Measurements from ENCODE around the gene SLC35F3. TPM values are rescaled to one million over a fixed set of nuclear protein-coding genes. Genes with fewer than 3 reads are reported as not detected.

SLC35F3 gene
- total RNA-seq, 4 donors from 2014 or later = 0.36 to 1.4 (median 0.54) TPM

- H3K27me3 ChIP-seq = peaks cover 7% of the 10 kb centered on the region
- no peak for DNase-seq (ENCODE audit: low spot score in 2 of 2)
- no peak overlapping the region for H3K27ac ChIP-seq
- no peaks in the 10 kb centered on the region for H3K9me3 ChIP-seq
- TF ChIP-seq POLR2AphosphoS5 (IDR thresholded peaks at IDR 0.05) = no peak
- TF ChIP-seq CTCF (IDR thresholded peaks at IDR 0.05) = no peak
- TF ChIP-seq POLR2A (IDR thresholded peaks at IDR 0.05) = no peak
- no peak for TF ChIP-seq EP300 (IDR thresholded peaks at IDR 0.05)
- H3K4me1 ChIP-seq = no peaks in the 10 kb centered on the region
- 47% methylated on average over 4 of the region's 4 CpGs for WGBS
- H3K36me3 ChIP-seq = no peaks in the 10 kb centered on the region
- no peak overlapping the region for H3K4me3 ChIP-seq
Observed at GRCh38 chr1:234235434-234235881, 331.0 kb downstream of the SLC35F3 start.

- Histone ChIP-seq H3K36me3 (no peaks in the 10 kb centered on the region), H3K27ac (no peak overlapping the region), H3K9me3 (no peaks in the 10 kb centered on the region), H3K4me3 (no peak overlapping the region), H3K4me1 (no peaks in the 10 kb centered on the region), H3K27me3 (no peaks in the 10 kb centered on the region)
- TF ChIP-seq CTCF (IDR thresholded peaks at IDR 0.05) (no peak), POLR2A (IDR thresholded peaks at IDR 0.05) (no peak), POLR2AphosphoS5 (IDR thresholded peaks at IDR 0.05) (no peak), EP300 (IDR thresholded peaks at IDR 0.05) (no peak)
- DNase-seq (ENCODE audit: low spot score in 2 of 2) = no peak
- WGBS = 93% methylated on average over 2 of the region's 2 CpGs
Observed at GRCh38 chr1:234237393-234237792, 332.9 kb downstream of the SLC35F3 start.

- DNase-seq (ENCODE audit: low spot score in 2 of 2) = no peak
- Histone ChIP-seq H3K27ac (no peak overlapping the region), H3K27me3 (no peaks in the 10 kb centered on the region), H3K36me3 (no peaks in the 10 kb centered on the region), H3K4me3 (no peak overlapping the region), H3K4me1 (no peaks in the 10 kb centered on the region), H3K9me3 (no peaks in the 10 kb centered on the region)
- WGBS = 68% methylated on average over 1 of the region's 1 CpG
- TF ChIP-seq POLR2AphosphoS5 (IDR thresholded peaks at IDR 0.05) (no peak), POLR2A (IDR thresholded peaks at IDR 0.05) (no peak), CTCF (IDR thresholded peaks at IDR 0.05) (no peak), EP300 (IDR thresholded peaks at IDR 0.05) (no peak)
Observed at GRCh38 chr1:234238060-234238459, 333.6 kb downstream of the SLC35F3 start.

- H3K4me1 ChIP-seq = no peaks in the 10 kb centered on the region
- TF ChIP-seq POLR2AphosphoS5 (IDR thresholded peaks at IDR 0.05) = no peak
- no peak for TF ChIP-seq CTCF (IDR thresholded peaks at IDR 0.05)
- TF ChIP-seq EP300 (IDR thresholded peaks at IDR 0.05) = no peak
- no peak for TF ChIP-seq POLR2A (IDR thresholded peaks at IDR 0.05)
- H3K27me3 ChIP-seq = no peaks in the 10 kb centered on the region
- no peaks in the 10 kb centered on the region for H3K36me3 ChIP-seq
- no peak overlapping the region for H3K4me3 ChIP-seq
- WGBS = 96% methylated on average over 2 of the region's 2 CpGs
- DNase-seq (ENCODE audit: low spot score in 2 of 2) = no peak
- no peaks in the 10 kb centered on the region for H3K9me3 ChIP-seq
- H3K27ac ChIP-seq = no peak overlapping the region
Observed at GRCh38 chr1:234239515-234239914, 335.0 kb downstream of the SLC35F3 start.

- Histone ChIP-seq H3K4me3 (no peak overlapping the region), H3K36me3 (no peaks in the 10 kb centered on the region), H3K27me3 (no peaks in the 10 kb centered on the region), H3K27ac (no peak overlapping the region), H3K9me3 (no peaks in the 10 kb centered on the region), H3K4me1 (no peaks in the 10 kb centered on the region)
- no peak for DNase-seq (ENCODE audit: low spot score in 2 of 2)
- WGBS = 86% methylated on average over 9 of the region's 9 CpGs
- TF ChIP-seq CTCF (IDR thresholded peaks at IDR 0.05) = no peak
- TF ChIP-seq EP300 (IDR thresholded peaks at IDR 0.05) = no peak
- TF ChIP-seq POLR2A (IDR thresholded peaks at IDR 0.05) = no peak
- no peak for TF ChIP-seq POLR2AphosphoS5 (IDR thresholded peaks at IDR 0.05)
Observed at GRCh38 chr1:234239936-234240335, 335.5 kb downstream of the SLC35F3 start.

Data from suprapubic skin (tissue), 4 donors.